Gastrocnemius medialis (tissue), 4 donors: ENCODE results near the gene FARP1. TPM values are rescaled to one million over a fixed set of nuclear protein-coding genes. Genes with fewer than 3 reads are reported as not detected.

Source experiments
- ATAC-seq, 2 donors: fragments of 150-250 bp; one replicate each; pipeline ENCODE4 v1.9.1; 2016
- DNase-seq, 2 donors: peaks; one replicate each; pipeline ENCODE4 v3.0.0-alpha.2; 2019
- H3K27ac ChIP-seq, 4 donors: fragments of 200-600 bp; sonication (generic); 1 replicate in 1 of 4; 2 replicates in 3 of 4; pipeline ENCODE4 v1.5.1; 2016 to 2018; ENCODE audit warnings: mild to moderate bottlenecking in 2 of 4, moderate library complexity in 1 of 4
- H3K27me3 ChIP-seq, 3 donors: fragments of 200-600 bp; sonication (generic) in 2 of 3; 1 replicate in 1 of 3; 2 replicates in 2 of 3; pipeline versions ENCODE4 v1.5.1 to v1.6.0; 2016 to 2019; ENCODE audit warnings: mild to moderate bottlenecking in 1 of 3, moderate library complexity in 1 of 3
- H3K36me3 ChIP-seq, 2 donors: fragments of 200-600 bp; sonication (generic) in 1 of 2; one replicate each; pipeline ENCODE4 v1.5.1; 2017 to 2018
- H3K4me1 ChIP-seq, 2 donors: fragments of 200-600 bp; sonication (generic) in 1 of 2; one replicate each; pipeline ENCODE4 v1.5.1; 2016 to 2017; ENCODE audit warnings: mild to moderate bottlenecking in 2 of 2
- H3K4me3 ChIP-seq, 4 donors: fragments of 200-600 bp; sonication (generic) in 3 of 4; 1 replicate in 1 of 4; 2 replicates in 3 of 4; pipeline ENCODE4 v1.5.1; 2016 to 2019; ENCODE audit warnings: mild to moderate bottlenecking in 2 of 4
- H3K9me3 ChIP-seq, 3 donors: fragments of 200-600 bp; sonication (generic) in 2 of 3; 1 replicate in 1 of 3; 2 replicates in 2 of 3; pipeline ENCODE4 v1.5.1; 2016 to 2019
- CTCF ChIP-seq, 5 experiments: fragments of 450-650 bp in 3 of 5; fragments of 200-600 bp in 2 of 5; sonication (generic) in 2 of 5; IDR thresholded peaks in 4 of 5; conservative IDR thresholded peaks in 1 of 5; 1 replicate in 4 of 5; 2 replicates in 1 of 5; pipeline ENCODE4 v1.5.1; 2016 to 2019; ENCODE audit warnings: antibody characterized with exemption in 5 of 5, mild to moderate bottlenecking in 3 of 5, moderate library complexity in 3 of 5
- POLR2A ChIP-seq, 2 donors: fragments of 450-650 bp; IDR thresholded peaks; one replicate each; pipeline ENCODE4 v1.6.1; 2017; ENCODE audit warnings: antibody characterized with exemption in 2 of 2, mild to moderate bottlenecking in 2 of 2, moderate library complexity in 2 of 2
- in situ Hi-C, 4 donors: fragments of 200-750 bp; cut with MboI; loops; one replicate each; pipeline versions ENCODE4 v1.15.0 to v1.8.0; 2017; ENCODE audit warnings: low sequenced_read_pairs in 4 of 4
- intact Hi-C: fragments of 100-400 bp; cut with DNase I; formaldehyde crosslinking; loops from one replicate; pipeline ENCODE4 v1.15.1; 2023; ENCODE audit warnings: low total_unique reads
- total RNA-seq, 4 donors: library from RNA; depleted of rRNA; stranded (reverse); fragments of >200 nt; gene quantifications; one replicate each; pipeline versions ENCODE4 v1.1.0 to v1.2.3, GENCODE V29; 2016

FARP1 gene
- total RNA-seq, 4 donors from 2014 or later = 3.5 to 9.8 (median 4.9) TPM

- DNase-seq (no peak), ATAC-seq (no peak)
- intact Hi-C loops = no loop called here
- Histone ChIP-seq H3K4me3 (no peak overlapping the region), H3K36me3 (no peaks in the 10 kb centered on the region), H3K27ac (peak overlapping the region in 2 of 4 donors; percentile 2 to 49), H3K27me3 (no peaks in the 10 kb centered on the region), H3K4me1 (peaks cover 31 to 38% of the 10 kb centered on the region in 2 donors), H3K9me3 (no peaks in the 10 kb centered on the region)
- in situ Hi-C loops = no loop called here
- no peak for TF ChIP-seq CTCF (IDR thresholded peaks at IDR 0.05 in 4 of 5, conservative IDR thresholded peaks at IDR 0.05 in 1 of 5)
- TF ChIP-seq POLR2A (IDR thresholded peaks at IDR 0.05) = no peak
These were observed 31.4 kb downstream of the FARP1 start for GRCh38 chr13:98174307-98174706.

GRCh38 chr13:98175043-98175442 is 32.1 kb downstream of the FARP1 start:
- no peaks in the 10 kb centered on the region for H3K9me3 ChIP-seq
- no peak overlapping the region for H3K27ac ChIP-seq
- ATAC-seq (no peak), DNase-seq (no peak)
- H3K27me3 ChIP-seq = no peaks in the 10 kb centered on the region
- H3K4me1 ChIP-seq = peaks cover 31 to 38% of the 10 kb centered on the region in 2 donors
- H3K4me3 ChIP-seq = no peak overlapping the region
- in situ Hi-C loops (no loop called here), intact Hi-C loops (no loop called here)
- no peak for TF ChIP-seq POLR2A (IDR thresholded peaks at IDR 0.05)
- no peak for TF ChIP-seq CTCF (IDR thresholded peaks at IDR 0.05 in 4 of 5, conservative IDR thresholded peaks at IDR 0.05 in 1 of 5)
- no peaks in the 10 kb centered on the region for H3K36me3 ChIP-seq

- no peak overlapping the region for H3K27ac ChIP-seq
- peaks cover 31 to 38% of the 10 kb centered on the region in 2 donors for H3K4me1 ChIP-seq
- H3K27me3 ChIP-seq = no peaks in the 10 kb centered on the region
- no peak for TF ChIP-seq CTCF (IDR thresholded peaks at IDR 0.05 in 4 of 5, conservative IDR thresholded peaks at IDR 0.05 in 1 of 5)
- no peak for TF ChIP-seq POLR2A (IDR thresholded peaks at IDR 0.05)
- in situ Hi-C loops (no loop called here), intact Hi-C loops (no loop called here)
- DNase-seq (no peak), ATAC-seq (no peak)
- H3K36me3 ChIP-seq = no peaks in the 10 kb centered on the region
- H3K4me3 ChIP-seq = no peak overlapping the region
- H3K9me3 ChIP-seq = no peaks in the 10 kb centered on the region
These were observed 32.9 kb downstream of the FARP1 start for GRCh38 chr13:98175823-98176222.

GRCh38 chr13:98176777-98177608 is 34.1 kb downstream of the FARP1 start, which contains the start of gene RNF113B:
TSS of gene RNF113B (minus strand) at chr13:98177269. CDS start at chr13:98177236, 33 bp downstream.
- no peaks in the 10 kb centered on the region for H3K36me3 ChIP-seq
- in situ Hi-C loops (no loop called here), intact Hi-C loops (no loop called here)
- peaks cover 24 to 29% of the 10 kb centered on the region in 2 donors for H3K4me1 ChIP-seq
- ATAC-seq (no peak), DNase-seq (no peak)
- no peaks in the 10 kb centered on the region for H3K27me3 ChIP-seq
- TF ChIP-seq CTCF (IDR thresholded peaks at IDR 0.05 in 4 of 5, conservative IDR thresholded peaks at IDR 0.05 in 1 of 5) = no peak
- TF ChIP-seq POLR2A (IDR thresholded peaks at IDR 0.05) = no peak
- no peak within 1 kb of the TSS for H3K4me3 ChIP-seq
- H3K27ac ChIP-seq = no peak within 1 kb of the TSS
- no peaks in the 10 kb centered on the region for H3K9me3 ChIP-seq
